Activated T-helper 1 cell treated with Interleukin-2 at 50 U/mL for 16 hours (primary cell): ENCODE data around the gene ITGA7.

Source experiments
- DNase-seq: peaks from one replicate; pipeline ENCODE4 v3.0.0-alpha.2; 2020; ENCODE audit warnings: low read depth

The ITGA7 gene

GRCh38 chr12:55700255-55701018 is 7.3 kb downstream of the ITGA7 start:
- no peak for DNase-seq

GRCh38 chr12:55699471-55700055 is 8.1 kb downstream of the ITGA7 start:
- DNase-seq: no peak

GRCh38 chr12:55698965-55699364 is 8.7 kb downstream of the ITGA7 start:
- no peak for DNase-seq

GRCh38 chr12:55698241-55698955 is 9.3 kb downstream of the ITGA7 start:
- DNase-seq: no peak

- no peak for DNase-seq
These were observed 10.0 kb downstream of the ITGA7 start for GRCh38 chr12:55697686-55698085.

- no peak for DNase-seq
These were observed 10.8 kb downstream of the ITGA7 start for GRCh38 chr12:55696796-55697462.

GRCh38 chr12:55696141-55696540 is 11.6 kb downstream of the ITGA7 start:
- no peak for DNase-seq

GRCh38 chr12:55695349-55695748 is 12.4 kb downstream of the ITGA7 start:
- no peak for DNase-seq

- no peak for DNase-seq
These were observed 13.1 kb downstream of the ITGA7 start for GRCh38 chr12:55694651-55695050.

GRCh38 chr12:55694188-55694515 is 13.6 kb downstream of the ITGA7 start:
- no peak for DNase-seq

- no peak for DNase-seq
These were observed 14.1 kb downstream of the ITGA7 start for GRCh38 chr12:55693323-55694187.

GRCh38 chr12:55692631-55693322 is 14.9 kb downstream of the ITGA7 start:
- DNase-seq: no peak

GRCh38 chr12:55688716-55689655 is 18.7 kb downstream of the ITGA7 start:
- no peak for DNase-seq

GRCh38 chr12:55687746-55688145 is 20.0 kb downstream of the ITGA7 start:
- DNase-seq: no peak

- DNase-seq: no peak
These were observed 21.2 kb downstream of the ITGA7 start for GRCh38 chr12:55686366-55687010.

- DNase-seq: no peak
These were observed 22.0 kb downstream of the ITGA7 start for GRCh38 chr12:55685671-55686070.

- DNase-seq: no peak
These were observed 22.8 kb downstream of the ITGA7 start for GRCh38 chr12:55684761-55685370.

- DNase-seq: no peak
These were observed 24.0 kb downstream of the ITGA7 start for GRCh38 chr12:55683676-55684075.
